Smooth muscle cell (in vitro differentiated cells): ENCODE measurements around the gene GRB2. TPM values are rescaled to one million over a fixed set of nuclear protein-coding genes. Genes with fewer than 3 reads are reported as not detected.
"Not testable (repeated sequence)": the region's sequence is repeated elsewhere in the genome, so short reads cannot be mapped to it uniquely, and the experiment has no call there.

Source experiments
- DNase-seq: peaks from one replicate; lab custom pipeline; 2025; ENCODE audit not compliant: unreplicated experiment; lab: John Stamatoyannopoulos, UW
- H2AFZ ChIP-seq: fragments of 200-600 bp; sonication (generic); 2 replicates; pipeline ENCODE4 v1.6.0; 2016; ENCODE audit warnings: antibody characterized with exemption, low read depth, mild to moderate bottlenecking
- H3F3A ChIP-seq: fragments of 200-600 bp; sonication (generic); 2 replicates; pipeline ENCODE4 v1.6.0; 2017; ENCODE audit warnings: antibody characterized with exemption, low read depth
- H3K27ac ChIP-seq: fragments of 200-600 bp; sonication (generic); 2 replicates; pipeline ENCODE4 v1.5.1; 2016; ENCODE audit warnings: low read depth, mild to moderate bottlenecking
- H3K27me3 ChIP-seq: fragments of 200-600 bp; sonication (generic); 2 replicates; pipeline ENCODE4 v1.6.1; 2016; ENCODE audit warnings: low read depth, mild to moderate bottlenecking
- H3K36me3 ChIP-seq: fragments of 200-600 bp; sonication (generic); 2 replicates; pipeline ENCODE4 v1.5.1; 2016; ENCODE audit warnings: low read depth
- H3K4me1 ChIP-seq: fragments of 200-600 bp; sonication (generic); 2 replicates; pipeline ENCODE4 v1.5.1; 2016; ENCODE audit warnings: low read depth
- H3K4me2 ChIP-seq: fragments of 200-600 bp; sonication (generic); 2 replicates; pipeline ENCODE4 v1.6.0; 2016; ENCODE audit warnings: mild to moderate bottlenecking
- H3K4me3 ChIP-seq: fragments of 200-600 bp; sonication (generic); 2 replicates; pipeline ENCODE4 v1.5.1; 2016; ENCODE audit warnings: mild to moderate bottlenecking
- H3K79me2 ChIP-seq: fragments of 200-600 bp; sonication (generic); 2 replicates; pipeline ENCODE4 v1.6.0; 2016; ENCODE audit warnings: low read depth, mild to moderate bottlenecking
- H3K9ac ChIP-seq: fragments of 200-600 bp; sonication (generic); 2 replicates; pipeline ENCODE4 v1.6.0; 2016; ENCODE audit warnings: low read depth
- H3K9me3 ChIP-seq: fragments of 200-600 bp; sonication (generic); replicated peaks from 2 replicates; pipeline ENCODE4 v1.5.1; 2016; ENCODE audit warnings: low read depth
- H4K20me1 ChIP-seq: fragments of 200-600 bp; sonication (generic); 2 replicates; pipeline ENCODE4 v1.6.0; 2016; ENCODE audit warnings: low read depth
- WGBS: methylation state at CpG from one replicate; pipeline ENCODE4 v1.1.7; 2016; ENCODE audit warnings: low lambda C conversion rate; 5-methylcytosine and 5-hydroxymethylcytosine counted together
- polyA plus RNA-seq: library from polyadenylated mRNA; unstranded; fragments of >200 nt; fragmentation: Nextera tagmentation; extraction: Ambion mirVana; gene quantifications from 2 replicates; pipeline ENCODE4 v1.2.1, GENCODE V29; 2016
- total RNA-seq: library from RNA; depleted of rRNA; stranded (reverse); fragments of >200 nt; gene quantifications from 2 replicates; pipeline ENCODE4 v1.2.3, GENCODE V29; 2014
- TF ChIP-seq, protein P1 (sequence below): fragments of 200-600 bp; sonication (generic); IDR thresholded peaks from 2 replicates; pipeline ENCODE4 v1.5.1; 2017; ENCODE audit warnings: borderline replicate concordance, mild to moderate bottlenecking, antibody characterized with exemption; ENCODE audit not compliant: insufficient read depth, poor library complexity, severe bottlenecking

Gene GRB2
- total and polyA plus RNA-seq, 2 experiments from 2014 or later, result 62.4 to 80.1 TPM

DNA sequence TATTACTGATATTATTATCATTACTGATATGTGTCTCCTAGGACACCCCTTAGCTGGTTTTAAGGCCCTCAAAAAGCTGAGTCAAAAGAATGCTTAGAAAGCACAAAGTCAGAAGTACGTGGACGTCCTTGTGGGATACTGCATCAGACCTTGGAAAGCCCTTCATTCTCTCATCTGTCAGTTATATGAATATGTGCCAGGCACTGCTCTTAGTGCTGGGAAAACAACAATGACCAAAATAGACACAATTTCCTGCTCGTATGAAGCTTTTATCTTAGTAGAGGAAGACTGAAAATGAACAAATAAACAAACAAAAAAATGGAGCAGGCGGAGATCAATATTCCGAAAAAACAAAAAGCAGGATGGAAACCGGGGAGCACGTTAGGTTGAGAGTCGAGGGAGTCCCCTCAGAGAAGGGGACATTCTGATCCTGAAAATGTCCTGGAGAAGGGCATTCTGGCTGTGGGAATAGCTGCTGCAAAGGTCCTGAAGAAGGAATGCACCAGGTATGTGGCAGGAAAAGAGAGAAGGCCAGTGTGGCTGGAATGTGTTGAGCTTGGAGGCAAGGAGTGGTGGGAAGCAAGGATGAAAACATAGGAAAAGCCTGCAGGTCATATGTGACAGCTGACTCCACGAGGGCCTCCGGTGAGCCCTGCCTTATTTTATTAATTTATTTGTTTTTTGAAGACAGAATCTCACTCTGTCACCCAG, 35.4 kb upstream of the GRB2 start:
- H3K9ac ChIP-seq, result no peak overlapping the region
- H3K27me3 ChIP-seq, result no peaks in the 10 kb centered on the region
- no peaks in the 10 kb centered on the region for H3K36me3 ChIP-seq
- no peaks in the 10 kb centered on the region for H3K9me3 ChIP-seq
- no peak for DNase-seq
- H3K4me1 ChIP-seq, result no peaks in the 10 kb centered on the region
- no peak overlapping the region for H3K4me3 ChIP-seq
- no peaks in the 10 kb centered on the region for H3F3A ChIP-seq
- WGBS, result 87% methylated on average over 10 of the region's 10 CpGs
- H3K4me2 ChIP-seq, result no peak overlapping the region
- H3K79me2 ChIP-seq, result no peaks in the 10 kb centered on the region
- H2AFZ ChIP-seq, result peak overlapping the region; percentile 30
- H4K20me1 ChIP-seq, result no peaks in the 10 kb centered on the region
- TF ChIP-seq, protein P1, sequence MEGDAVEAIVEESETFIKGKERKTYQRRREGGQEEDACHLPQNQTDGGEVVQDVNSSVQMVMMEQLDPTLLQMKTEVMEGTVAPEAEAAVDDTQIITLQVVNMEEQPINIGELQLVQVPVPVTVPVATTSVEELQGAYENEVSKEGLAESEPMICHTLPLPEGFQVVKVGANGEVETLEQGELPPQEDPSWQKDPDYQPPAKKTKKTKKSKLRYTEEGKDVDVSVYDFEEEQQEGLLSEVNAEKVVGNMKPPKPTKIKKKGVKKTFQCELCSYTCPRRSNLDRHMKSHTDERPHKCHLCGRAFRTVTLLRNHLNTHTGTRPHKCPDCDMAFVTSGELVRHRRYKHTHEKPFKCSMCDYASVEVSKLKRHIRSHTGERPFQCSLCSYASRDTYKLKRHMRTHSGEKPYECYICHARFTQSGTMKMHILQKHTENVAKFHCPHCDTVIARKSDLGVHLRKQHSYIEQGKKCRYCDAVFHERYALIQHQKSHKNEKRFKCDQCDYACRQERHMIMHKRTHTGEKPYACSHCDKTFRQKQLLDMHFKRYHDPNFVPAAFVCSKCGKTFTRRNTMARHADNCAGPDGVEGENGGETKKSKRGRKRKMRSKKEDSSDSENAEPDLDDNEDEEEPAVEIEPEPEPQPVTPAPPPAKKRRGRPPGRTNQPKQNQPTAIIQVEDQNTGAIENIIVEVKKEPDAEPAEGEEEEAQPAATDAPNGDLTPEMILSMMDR, result no peak
- no peak overlapping the region for H3K27ac ChIP-seq

DNA sequence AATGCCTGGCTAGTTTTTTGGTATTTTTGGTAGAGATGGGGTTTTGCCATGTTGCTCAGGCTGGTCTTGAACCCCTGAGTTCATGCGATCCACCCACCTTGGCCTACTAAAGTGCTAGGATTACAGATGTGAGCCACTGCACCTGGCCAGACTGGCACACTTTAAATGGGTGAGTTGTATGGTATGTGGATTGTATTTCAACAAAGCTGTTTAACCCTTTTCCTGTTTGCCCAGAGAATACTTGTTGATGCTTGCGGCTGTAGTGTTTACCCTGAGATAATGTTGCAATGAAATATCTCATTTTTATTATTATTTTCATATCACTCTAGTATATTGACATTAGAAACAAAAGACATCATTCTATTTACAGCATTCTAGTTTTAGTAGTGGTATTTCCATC, 33.8 kb upstream of the GRB2 start:
- TF ChIP-seq, protein P1, result no peak
- WGBS, result 98% methylated on average over 2 of the region's 2 CpGs
- H3K4me2 ChIP-seq, result no peak overlapping the region

DNA sequence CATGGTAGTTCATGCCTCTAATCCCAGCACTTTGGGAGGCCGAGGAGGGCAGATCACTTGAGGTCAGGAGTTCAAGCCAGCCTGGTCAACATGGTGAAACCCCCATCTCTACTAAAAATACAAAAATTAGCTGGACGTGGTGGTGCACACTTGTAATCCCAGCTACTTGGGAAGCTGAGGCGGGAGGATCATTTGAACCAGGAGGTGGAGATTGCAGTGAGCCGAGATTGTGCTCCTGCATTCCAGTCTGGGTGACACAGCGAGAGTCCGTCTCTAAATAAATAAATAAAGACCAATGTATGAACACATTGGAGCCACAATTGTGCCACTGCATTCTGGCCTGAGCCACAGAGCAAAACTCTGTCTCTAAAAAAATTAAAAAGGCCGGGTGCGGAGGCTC, 31.9 kb upstream of the GRB2 start:
- not testable (repeated sequence) for H3K79me2 ChIP-seq, H3K36me3 ChIP-seq, H3K9me3 ChIP-seq, H3K4me3 ChIP-seq, H3K27ac ChIP-seq, H3K4me2 ChIP-seq, H3F3A ChIP-seq, H3K27me3 ChIP-seq, H4K20me1 ChIP-seq, H3K9ac ChIP-seq, DNase-seq, H2AFZ ChIP-seq, H3K4me1 ChIP-seq
- 90% methylated on average over 8 of the region's 8 CpGs for WGBS

More for the DNA sequence above, 33.8 kb upstream of the GRB2 start:
- H4K20me1 ChIP-seq, result no peaks in the 10 kb centered on the region
- H3K4me1 ChIP-seq, result no peaks in the 10 kb centered on the region
- H3K27me3 ChIP-seq, result no peaks in the 10 kb centered on the region
- DNase-seq, result no peak
- no peak overlapping the region for H3K9ac ChIP-seq
- no peaks in the 10 kb centered on the region for H3K79me2 ChIP-seq
- H2AFZ ChIP-seq, result no peak overlapping the region
- no peak overlapping the region for H3K27ac ChIP-seq
- H3K36me3 ChIP-seq, result no peaks in the 10 kb centered on the region
- no peaks in the 10 kb centered on the region for H3F3A ChIP-seq
- no peaks in the 10 kb centered on the region for H3K9me3 ChIP-seq
- H3K4me3 ChIP-seq, result no peak overlapping the region

DNA sequence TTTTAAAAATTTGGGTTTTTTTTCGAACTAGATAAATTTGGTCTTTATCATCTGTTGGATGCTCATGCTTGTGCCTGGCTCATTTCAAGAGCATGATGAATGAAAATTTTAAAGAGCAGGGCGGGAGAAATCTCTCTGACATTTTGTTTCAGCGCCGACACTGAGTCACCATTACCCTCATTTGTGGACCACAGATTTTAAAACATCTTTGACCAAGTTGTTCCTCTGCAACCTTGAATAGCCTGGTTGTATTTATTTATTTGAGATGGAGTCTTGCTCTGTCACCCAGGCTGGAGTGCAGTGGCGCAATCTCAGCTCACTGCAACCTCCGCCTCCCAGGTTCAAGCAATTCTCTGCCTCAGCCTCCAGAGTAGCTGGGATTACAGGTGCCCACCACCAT, 29.0 kb upstream of the GRB2 start:
- not testable (repeated sequence) for H3K79me2 ChIP-seq, H3K27ac ChIP-seq, H2AFZ ChIP-seq, H3K27me3 ChIP-seq, H4K20me1 ChIP-seq, H3F3A ChIP-seq, H3K4me2 ChIP-seq, H3K4me3 ChIP-seq, DNase-seq, H3K9me3 ChIP-seq, H3K9ac ChIP-seq, H3K36me3 ChIP-seq
- peaks cover 13% of the 10 kb centered on the region for H3K4me1 ChIP-seq
- WGBS, result 88% methylated on average over 6 of the region's 6 CpGs
